Activated CD4-positive, alpha-beta memory T cell treated with anti-CD3 and anti-CD28 coated beads for 36 hours (primary cell): ENCODE measurements around the gene TBX15. TPM values are rescaled to one million over a fixed set of nuclear protein-coding genes. Genes with fewer than 3 reads are reported as not detected.

Experiments
- CTCF ChIA-PET: fragments of 350-600 bp; sonication (Branson Sonifier 250); formaldehyde crosslinking; loops from one replicate; lab custom pipeline; 2021; ENCODE audit warnings: antibody characterized with exemption, inconsistent platforms; lab: Charles Lee
- POLR2A ChIA-PET: fragments of 350-600 bp; sonication (Branson Sonifier 250); formaldehyde crosslinking; loops from one replicate; lab custom pipeline; 2021; ENCODE audit warnings: antibody characterized with exemption; lab: Charles Lee
- DNase-seq: peaks from one replicate; pipeline ENCODE4 v3.0.0-alpha.2; 2020
- H3K27ac Mint-ChIP-seq: one replicate; pipeline ENCODE4 v1.8.0; 2021; ENCODE audit warnings: mixed read lengths
- H3K27me3 Mint-ChIP-seq: one replicate; pipeline ENCODE4 v1.8.0; 2021; ENCODE audit warnings: mixed read lengths
- H3K36me3 Mint-ChIP-seq: one replicate; pipeline ENCODE4 v1.8.0; 2021; ENCODE audit warnings: mixed read lengths
- H3K4me1 Mint-ChIP-seq: one replicate; pipeline ENCODE4 v1.8.0; 2021; ENCODE audit warnings: low read depth, mixed read lengths
- H3K4me3 Mint-ChIP-seq: one replicate; pipeline ENCODE4 v1.8.0; 2021; ENCODE audit warnings: mild to moderate bottlenecking, mixed read lengths
- H3K9me3 Mint-ChIP-seq: one replicate; pipeline ENCODE4 v1.8.0; 2021; ENCODE audit warnings: mixed read lengths
- intact Hi-C: fragments of 100-400 bp; cut with micrococcal nuclease; formaldehyde crosslinking; loops from one replicate; pipeline ENCODE4 v1.15.1; 2023
- total RNA-seq, 2 experiments: library from RNA; stranded (reverse); gene quantifications; one replicate each; pipeline ENCODE4 v1.2.3, GENCODE V29; 2021

TBX15 gene
- total RNA-seq, 2 experiments from 2014 or later = not detected

- Mint-ChIP-seq H3K36me3 (no peaks in the 10 kb centered on the region), H3K27ac (no peak overlapping the region), H3K9me3 (peaks cover 2% of the 10 kb centered on the region), H3K4me3 (no peak overlapping the region), H3K27me3 (no peaks in the 10 kb centered on the region), H3K4me1 (no peaks in the 10 kb centered on the region)
- intact Hi-C loops = no loop called here
- no peak for DNase-seq
- CTCF ChIA-PET = no interaction called here
- POLR2A ChIA-PET = no interaction called here
Observed at GRCh38 chr1:118944546-118944945, 43.6 kb downstream of the TBX15 start.

- no peak overlapping the region for H3K4me3 Mint-ChIP-seq
- no peaks in the 10 kb centered on the region for H3K4me1 Mint-ChIP-seq
- ChIA-PET CTCF (no interaction called here), POLR2A (no interaction called here)
- DNase-seq = no peak
- no peak overlapping the region for H3K27ac Mint-ChIP-seq
- H3K27me3 Mint-ChIP-seq = no peaks in the 10 kb centered on the region
- intact Hi-C loops = no loop called here
- no peaks in the 10 kb centered on the region for H3K36me3 Mint-ChIP-seq
- peaks cover 2% of the 10 kb centered on the region for H3K9me3 Mint-ChIP-seq
Observed at GRCh38 chr1:118944133-118944532, 44.0 kb downstream of the TBX15 start.

GRCh38 chr1:118940957-118941356, 47.2 kb downstream of the TBX15 start:
- ChIA-PET CTCF (no interaction called here), POLR2A (no interaction called here)
- H3K27me3 Mint-ChIP-seq = no peaks in the 10 kb centered on the region
- H3K9me3 Mint-ChIP-seq = no peaks in the 10 kb centered on the region
- H3K36me3 Mint-ChIP-seq = no peaks in the 10 kb centered on the region
- H3K4me1 Mint-ChIP-seq = no peaks in the 10 kb centered on the region
- no peak for DNase-seq
- no peak overlapping the region for H3K27ac Mint-ChIP-seq
- no peak overlapping the region for H3K4me3 Mint-ChIP-seq
- intact Hi-C loops = no loop called here

DNA sequence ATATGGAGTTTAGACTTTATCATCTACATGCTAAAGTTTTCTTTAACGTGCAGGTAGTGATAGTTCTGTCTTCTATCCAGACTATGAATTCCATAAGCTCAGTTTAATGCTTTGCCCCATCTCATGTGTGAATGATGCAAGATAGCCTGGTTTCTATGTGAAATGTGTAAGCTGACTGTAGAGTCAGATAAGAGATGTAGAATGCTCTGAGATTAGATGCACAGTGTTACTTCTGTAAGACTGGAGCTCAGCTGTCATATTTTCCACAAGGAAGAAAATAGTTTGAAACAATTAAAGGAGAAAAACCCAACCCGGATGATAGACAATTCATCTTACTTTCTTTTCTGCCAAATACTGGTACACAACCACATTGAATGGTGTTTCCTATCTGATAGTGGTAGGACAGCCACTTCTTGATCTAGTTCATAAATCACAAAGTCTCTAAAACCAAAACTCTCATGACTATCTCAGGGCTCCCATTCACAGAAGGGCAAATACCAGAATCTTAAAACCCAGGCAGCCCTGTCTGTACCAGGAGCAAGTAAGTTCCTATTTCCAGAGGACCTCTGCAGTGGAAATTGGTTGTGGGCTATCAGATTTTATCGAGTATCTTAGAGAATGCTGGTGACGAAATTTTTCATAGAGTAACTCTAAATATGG, 50.6 kb downstream of the TBX15 start:
- no peak for DNase-seq
- CTCF ChIA-PET = no interaction called here
- no peaks in the 10 kb centered on the region for H3K4me1 Mint-ChIP-seq
- H3K4me3 Mint-ChIP-seq = no peak overlapping the region
- no peaks in the 10 kb centered on the region for H3K36me3 Mint-ChIP-seq
- H3K9me3 Mint-ChIP-seq = no peaks in the 10 kb centered on the region
- no peaks in the 10 kb centered on the region for H3K27me3 Mint-ChIP-seq
- intact Hi-C loops = no loop called here
- no peak overlapping the region for H3K27ac Mint-ChIP-seq
- POLR2A ChIA-PET = no interaction called here

- H3K4me1 Mint-ChIP-seq = no peaks in the 10 kb centered on the region
- ChIA-PET POLR2A (no interaction called here), CTCF (no interaction called here)
- no peak for DNase-seq
- no peak overlapping the region for H3K27ac Mint-ChIP-seq
- H3K4me3 Mint-ChIP-seq = no peak overlapping the region
- H3K27me3 Mint-ChIP-seq = no peaks in the 10 kb centered on the region
- no peaks in the 10 kb centered on the region for H3K9me3 Mint-ChIP-seq
- H3K36me3 Mint-ChIP-seq = no peaks in the 10 kb centered on the region
- intact Hi-C loops = no loop called here
Observed at GRCh38 chr1:118934706-118935105, 53.4 kb downstream of the TBX15 start.

DNA sequence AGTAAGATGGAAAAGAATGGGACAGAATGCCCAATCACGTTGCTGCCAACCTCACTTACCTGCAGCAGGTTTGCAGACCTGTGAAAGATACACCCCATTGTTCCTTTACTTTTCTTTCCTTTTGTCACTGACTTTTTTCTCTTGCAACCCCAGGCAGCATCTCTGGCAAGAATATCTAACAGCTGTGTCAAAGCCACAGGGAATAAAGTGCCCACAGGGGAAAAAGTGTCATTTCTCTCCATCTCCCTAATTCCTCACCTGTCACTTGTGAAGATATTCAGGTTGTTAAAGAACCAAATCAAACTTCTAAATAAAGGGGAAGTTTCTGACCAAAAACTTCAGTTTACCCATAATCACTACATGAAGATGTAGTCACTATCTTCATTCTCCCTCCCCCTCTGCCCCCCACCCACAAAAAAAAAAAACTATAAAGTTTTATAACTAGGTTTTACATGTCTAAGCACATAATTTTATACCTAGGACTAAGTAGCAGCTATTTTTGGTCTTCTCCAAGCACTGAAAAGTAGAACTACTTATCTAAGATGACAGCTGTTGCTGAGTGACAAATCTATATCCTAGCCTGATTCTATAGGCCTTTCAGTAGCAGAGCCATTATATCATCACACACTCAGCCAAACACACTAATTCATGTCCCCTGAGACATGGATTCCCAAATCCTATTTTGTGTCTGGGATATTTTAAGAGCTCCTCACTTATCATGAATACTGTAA, 54.9 kb downstream of the TBX15 start:
- intact Hi-C loops = no loop called here
- DNase-seq = no peak
- CTCF ChIA-PET = no interaction called here
- Mint-ChIP-seq H3K36me3 (no peaks in the 10 kb centered on the region), H3K27me3 (peaks cover 1% of the 10 kb centered on the region), H3K9me3 (no peaks in the 10 kb centered on the region), H3K4me1 (no peaks in the 10 kb centered on the region), H3K27ac (no peak overlapping the region), H3K4me3 (no peak overlapping the region)
- POLR2A ChIA-PET = no interaction called here

GRCh38 chr1:118931876-118932275, 56.3 kb downstream of the TBX15 start:
- Mint-ChIP-seq H3K4me3 (no peak overlapping the region), H3K27me3 (peaks cover 1% of the 10 kb centered on the region), H3K9me3 (no peaks in the 10 kb centered on the region), H3K36me3 (no peaks in the 10 kb centered on the region), H3K27ac (no peak overlapping the region), H3K4me1 (no peaks in the 10 kb centered on the region)
- CTCF ChIA-PET = no interaction called here
- intact Hi-C loops = no loop called here
- POLR2A ChIA-PET = no interaction called here
- no peak for DNase-seq

- intact Hi-C loops = no loop called here
- DNase-seq = no peak
- Mint-ChIP-seq H3K4me3 (no peak overlapping the region), H3K27ac (no peak overlapping the region), H3K27me3 (peaks cover 1% of the 10 kb centered on the region), H3K4me1 (no peaks in the 10 kb centered on the region), H3K9me3 (no peaks in the 10 kb centered on the region), H3K36me3 (no peaks in the 10 kb centered on the region)
- POLR2A ChIA-PET = no interaction called here
- CTCF ChIA-PET = no interaction called here
Observed at GRCh38 chr1:118928739-118929554, 59.2 kb downstream of the TBX15 start.

- Mint-ChIP-seq H3K9me3 (no peaks in the 10 kb centered on the region), H3K4me1 (no peaks in the 10 kb centered on the region), H3K4me3 (no peak overlapping the region), H3K27ac (no peak overlapping the region), H3K27me3 (peaks cover 1% of the 10 kb centered on the region), H3K36me3 (no peaks in the 10 kb centered on the region)
- DNase-seq = no peak
- intact Hi-C loops = no loop called here
- CTCF ChIA-PET = no interaction called here
- POLR2A ChIA-PET = no interaction called here
Observed at GRCh38 chr1:118927427-118928187, 60.5 kb downstream of the TBX15 start.

DNA sequence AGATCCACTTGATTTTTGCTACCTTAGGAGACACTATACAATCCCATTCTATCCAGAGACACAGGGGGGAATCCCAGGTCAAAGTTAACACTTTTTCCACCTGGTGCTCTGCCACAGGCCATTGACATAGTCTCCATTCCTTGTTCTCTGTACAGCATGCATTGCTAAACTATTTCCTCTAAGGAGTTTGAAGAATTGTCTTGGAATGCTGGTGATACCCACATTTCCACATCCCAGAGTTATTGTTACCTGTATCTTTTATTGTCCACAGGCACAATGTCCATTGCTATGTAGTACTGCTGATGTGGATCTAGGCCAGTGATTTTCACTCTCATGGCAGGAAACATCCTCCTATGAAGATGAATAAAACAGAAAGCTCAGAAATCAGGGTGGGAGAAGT, 61.9 kb downstream of the TBX15 start:
- H3K27ac Mint-ChIP-seq = no peak overlapping the region
- no peak overlapping the region for H3K4me3 Mint-ChIP-seq
- intact Hi-C loops = no loop called here
- no peaks in the 10 kb centered on the region for H3K4me1 Mint-ChIP-seq
- ChIA-PET CTCF (no interaction called here), POLR2A (no interaction called here)
- no peak for DNase-seq
- H3K36me3 Mint-ChIP-seq = no peaks in the 10 kb centered on the region
- H3K9me3 Mint-ChIP-seq = no peaks in the 10 kb centered on the region
- H3K27me3 Mint-ChIP-seq = peaks cover 1% of the 10 kb centered on the region

DNA sequence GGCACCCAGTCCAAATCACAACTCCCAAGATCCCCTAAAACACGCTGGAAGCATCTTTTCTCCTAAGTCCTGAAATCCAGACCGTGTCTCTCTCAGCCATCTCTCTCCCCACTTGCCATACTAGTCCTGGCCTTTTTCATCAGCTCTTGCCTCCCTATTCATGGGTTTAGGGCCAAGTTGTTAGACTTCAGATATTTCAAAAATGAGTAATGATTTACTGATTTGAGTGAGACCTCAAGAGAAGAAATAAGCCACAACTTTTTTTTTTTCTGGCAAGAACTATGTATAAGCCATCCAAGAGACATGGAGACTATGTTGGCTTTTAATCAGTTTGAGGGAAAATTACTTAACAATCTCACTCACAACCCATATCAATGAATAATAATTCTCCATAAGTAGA, 62.5 kb downstream of the TBX15 start:
- Mint-ChIP-seq H3K4me3 (no peak overlapping the region), H3K4me1 (no peaks in the 10 kb centered on the region), H3K36me3 (no peaks in the 10 kb centered on the region), H3K9me3 (no peaks in the 10 kb centered on the region), H3K27me3 (peaks cover 1% of the 10 kb centered on the region), H3K27ac (no peak overlapping the region)
- intact Hi-C loops = no loop called here
- CTCF ChIA-PET = interaction anchor here (0.6 kb wide), 1 partner anchor 581 kb away, joined by 3 read pairs; no protein-coding TSS in a partner anchor
- POLR2A ChIA-PET = no interaction called here
- no peak for DNase-seq

GRCh38 chr1:118923319-118923718, 64.8 kb downstream of the TBX15 start:
- CTCF ChIA-PET = no interaction called here
- no peak overlapping the region for H3K4me3 Mint-ChIP-seq
- intact Hi-C loops = no loop called here
- H3K9me3 Mint-ChIP-seq = no peaks in the 10 kb centered on the region
- POLR2A ChIA-PET = no interaction called here
- no peaks in the 10 kb centered on the region for H3K36me3 Mint-ChIP-seq
- no peak for DNase-seq
- no peak overlapping the region for H3K27ac Mint-ChIP-seq
- no peaks in the 10 kb centered on the region for H3K4me1 Mint-ChIP-seq
- H3K27me3 Mint-ChIP-seq = no peaks in the 10 kb centered on the region
